Measurements from ENCODE around the gene TFIP11.

GRCh38 chr22:26534171-26534855 is 22.0 kb upstream of the TFIP11 start:
- TF ChIP-seq POLR2A (IDR thresholded peaks at IDR 0.05; ENCODE audit: insufficient read depth in 1 of 2, low read depth in 2 of 2, low read length in 2 of 2): no peak
- TF ChIP-seq SOX13 (IDR thresholded peaks at IDR 0.05): no peak
- no peak for TF ChIP-seq SOX13 (CRISPR knock-in tag; conservative IDR thresholded peaks at IDR 0.05 in 1 of 2, IDR thresholded peaks at IDR 0.05 in 1 of 2)
- TF ChIP-seq PLRG1 (conservative IDR thresholded peaks at IDR 0.05): no peak
- no peak for TF ChIP-seq ATF7 (IDR thresholded peaks at IDR 0.05)
- TF ChIP-seq ATF7 (CRISPR knock-in tag; IDR thresholded peaks at IDR 0.05): no peak
- no peak for TF ChIP-seq CTCF (CRISPR knock-in tag; IDR thresholded peaks at IDR 0.05)

All from HepG2 (cell line).